ENCODE data around the gene DIDO1.

DNA sequence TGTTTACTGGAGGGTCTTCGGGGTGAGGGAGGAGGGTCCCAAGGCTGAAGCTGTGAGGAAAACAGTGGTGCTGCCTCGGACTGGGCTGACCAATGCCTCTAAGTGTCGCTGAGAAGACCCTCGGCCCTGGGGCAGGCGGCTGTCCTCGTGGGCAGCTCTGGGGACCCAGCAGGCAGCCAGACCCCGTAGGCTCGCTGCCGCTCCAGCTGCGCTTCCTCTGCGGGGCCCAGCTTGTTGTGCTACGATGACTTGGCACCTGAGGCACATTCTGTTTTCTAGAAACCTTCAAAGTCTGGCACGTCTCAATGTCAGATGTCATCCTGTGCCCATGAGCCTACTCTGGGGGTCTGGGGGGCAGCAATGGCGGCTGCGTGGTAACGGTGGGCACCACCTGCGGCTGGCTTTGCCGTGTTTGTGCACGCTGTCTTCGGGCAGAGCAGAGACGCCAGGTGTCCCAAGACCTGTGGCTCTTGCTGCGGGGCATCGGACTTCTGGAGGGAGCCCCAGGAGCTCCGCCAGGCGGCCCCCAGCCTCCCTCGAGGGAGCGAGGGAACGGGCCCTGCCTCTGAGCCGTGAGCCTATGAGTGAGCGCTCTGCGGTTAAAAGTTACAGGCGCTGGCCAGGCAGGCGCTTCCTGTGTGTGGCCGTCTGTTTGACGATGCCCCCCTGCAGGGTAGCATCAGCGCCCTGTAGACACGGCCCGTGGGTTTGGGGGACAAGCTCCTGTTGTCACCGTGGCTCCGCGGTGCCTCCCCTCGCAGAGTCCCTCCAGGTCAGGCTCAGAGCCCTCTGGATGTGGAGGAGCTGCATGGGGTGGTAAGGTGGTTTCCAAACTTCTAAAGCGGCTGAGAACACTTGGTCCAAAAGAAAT lies 33.0 kb upstream of the DIDO1 start:
- TF ChIP-seq, protein P1, sequence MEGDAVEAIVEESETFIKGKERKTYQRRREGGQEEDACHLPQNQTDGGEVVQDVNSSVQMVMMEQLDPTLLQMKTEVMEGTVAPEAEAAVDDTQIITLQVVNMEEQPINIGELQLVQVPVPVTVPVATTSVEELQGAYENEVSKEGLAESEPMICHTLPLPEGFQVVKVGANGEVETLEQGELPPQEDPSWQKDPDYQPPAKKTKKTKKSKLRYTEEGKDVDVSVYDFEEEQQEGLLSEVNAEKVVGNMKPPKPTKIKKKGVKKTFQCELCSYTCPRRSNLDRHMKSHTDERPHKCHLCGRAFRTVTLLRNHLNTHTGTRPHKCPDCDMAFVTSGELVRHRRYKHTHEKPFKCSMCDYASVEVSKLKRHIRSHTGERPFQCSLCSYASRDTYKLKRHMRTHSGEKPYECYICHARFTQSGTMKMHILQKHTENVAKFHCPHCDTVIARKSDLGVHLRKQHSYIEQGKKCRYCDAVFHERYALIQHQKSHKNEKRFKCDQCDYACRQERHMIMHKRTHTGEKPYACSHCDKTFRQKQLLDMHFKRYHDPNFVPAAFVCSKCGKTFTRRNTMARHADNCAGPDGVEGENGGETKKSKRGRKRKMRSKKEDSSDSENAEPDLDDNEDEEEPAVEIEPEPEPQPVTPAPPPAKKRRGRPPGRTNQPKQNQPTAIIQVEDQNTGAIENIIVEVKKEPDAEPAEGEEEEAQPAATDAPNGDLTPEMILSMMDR (IDR thresholded peaks at IDR 0.05) = no peak
- no peak for TF ChIP-seq POLR2AphosphoS5 (IDR thresholded peaks at IDR 0.05; ENCODE audit: insufficient read depth in 1 of 2, low read depth in 1 of 2)
- TF ChIP-seq POLR2A (IDR thresholded peaks at IDR 0.05) = no peak

All from vagina (tissue), 2 donors.